ENCODE measurements around the gene PLPP7.
"Not testable (repeated sequence)": the region's sequence is repeated elsewhere in the genome, so short reads cannot be mapped to it uniquely, and the experiment has no call there.

PLPP7 gene

DNA sequence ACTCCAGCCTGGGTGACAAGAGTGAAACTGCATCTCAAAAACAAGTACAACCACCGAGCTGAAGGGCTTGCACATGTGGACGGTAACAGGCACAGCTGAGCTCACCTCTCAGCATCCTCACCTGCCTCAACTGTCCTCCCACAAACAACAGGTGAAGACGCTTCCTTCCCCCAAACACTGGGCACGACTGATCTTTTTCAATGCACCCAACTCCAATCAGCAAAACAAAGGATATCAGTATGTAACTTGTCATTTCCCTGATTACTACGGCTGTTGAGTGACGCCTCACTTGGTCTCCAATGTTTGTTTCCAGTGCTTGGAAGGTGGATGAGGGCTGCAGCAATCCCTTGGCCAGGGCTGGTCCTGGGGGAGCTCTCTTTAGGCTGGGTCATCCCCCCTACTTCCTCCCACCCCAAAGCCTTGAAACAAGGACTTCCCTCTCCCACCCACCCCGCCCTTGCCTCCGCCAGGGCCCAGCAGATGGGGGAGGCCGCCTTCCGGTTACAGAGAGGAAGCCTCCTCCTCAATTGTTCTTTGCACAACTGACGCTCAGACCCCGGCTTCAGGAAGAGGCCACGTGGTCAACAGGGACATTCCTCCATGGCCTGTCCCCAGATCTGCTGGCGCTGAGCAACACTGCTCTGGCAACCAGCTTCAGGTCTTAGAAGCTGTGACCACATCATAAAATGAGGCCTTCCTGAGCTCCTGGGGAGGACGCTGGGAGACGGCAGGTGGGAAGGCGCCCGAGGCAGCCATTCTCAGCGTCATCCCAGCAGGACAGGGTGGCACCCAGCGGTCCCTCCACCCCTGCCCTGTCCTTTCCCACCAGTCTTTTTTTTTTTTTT is 19.1 kb upstream of the PLPP7 start:
- peak; percentile 98 for DNase-seq

DNA sequence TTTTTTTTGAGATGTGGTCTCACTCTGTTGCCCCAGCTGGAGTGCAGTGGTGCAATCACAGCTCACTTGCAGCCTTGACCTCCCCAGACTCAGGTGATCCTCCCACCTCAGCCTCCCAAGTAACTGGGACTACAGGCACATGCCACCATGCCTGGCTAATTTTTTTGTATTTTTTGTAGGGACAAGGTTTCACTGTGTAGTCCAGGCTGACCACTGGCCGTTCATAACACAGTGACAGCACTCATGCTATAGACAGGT is 18.6 kb upstream of the PLPP7 start:
- not testable (repeated sequence) for DNase-seq

DNA sequence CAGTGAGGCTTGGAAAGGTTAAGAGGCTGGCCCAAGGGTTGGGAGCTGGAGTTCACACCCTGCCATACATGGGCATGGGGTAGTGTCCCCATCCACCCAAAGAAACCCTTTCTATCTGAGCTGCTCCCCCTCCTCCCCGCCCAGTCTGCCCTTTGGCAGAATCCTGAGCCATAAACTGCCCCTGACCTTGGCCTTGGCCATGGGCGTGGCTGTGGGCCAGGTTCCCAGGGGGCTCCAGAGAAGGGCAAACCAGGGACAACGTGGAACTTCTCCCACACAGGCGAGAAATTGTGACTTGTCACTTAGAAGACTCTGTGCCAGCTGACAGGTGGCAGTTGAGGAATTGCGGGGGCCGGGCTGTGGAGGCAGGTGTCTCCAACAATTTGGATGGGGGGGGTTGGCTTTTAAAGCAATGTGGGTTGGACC is 18.0 kb upstream of the PLPP7 start:
- no peak for DNase-seq

DNA sequence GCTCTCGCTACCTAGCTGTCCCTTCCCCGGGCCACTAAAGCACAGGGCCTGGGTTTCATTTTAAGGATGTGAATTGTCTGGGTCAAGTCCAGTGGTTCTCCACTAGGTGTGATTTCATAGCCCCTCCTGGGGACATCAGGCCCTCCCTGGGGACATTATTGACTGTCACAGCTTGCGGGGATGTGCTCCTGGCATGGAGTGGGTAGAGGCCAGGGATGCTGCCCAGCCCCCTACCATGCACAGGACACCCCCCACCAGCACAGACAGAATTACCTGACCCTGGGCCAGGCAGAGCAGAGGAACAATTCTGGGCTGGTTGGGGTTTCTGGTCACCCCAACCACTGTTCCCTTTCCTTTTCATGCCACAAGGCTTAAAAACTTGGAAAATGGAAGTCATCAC is 17.3 kb upstream of the PLPP7 start:
- no peak for DNase-seq

DNA sequence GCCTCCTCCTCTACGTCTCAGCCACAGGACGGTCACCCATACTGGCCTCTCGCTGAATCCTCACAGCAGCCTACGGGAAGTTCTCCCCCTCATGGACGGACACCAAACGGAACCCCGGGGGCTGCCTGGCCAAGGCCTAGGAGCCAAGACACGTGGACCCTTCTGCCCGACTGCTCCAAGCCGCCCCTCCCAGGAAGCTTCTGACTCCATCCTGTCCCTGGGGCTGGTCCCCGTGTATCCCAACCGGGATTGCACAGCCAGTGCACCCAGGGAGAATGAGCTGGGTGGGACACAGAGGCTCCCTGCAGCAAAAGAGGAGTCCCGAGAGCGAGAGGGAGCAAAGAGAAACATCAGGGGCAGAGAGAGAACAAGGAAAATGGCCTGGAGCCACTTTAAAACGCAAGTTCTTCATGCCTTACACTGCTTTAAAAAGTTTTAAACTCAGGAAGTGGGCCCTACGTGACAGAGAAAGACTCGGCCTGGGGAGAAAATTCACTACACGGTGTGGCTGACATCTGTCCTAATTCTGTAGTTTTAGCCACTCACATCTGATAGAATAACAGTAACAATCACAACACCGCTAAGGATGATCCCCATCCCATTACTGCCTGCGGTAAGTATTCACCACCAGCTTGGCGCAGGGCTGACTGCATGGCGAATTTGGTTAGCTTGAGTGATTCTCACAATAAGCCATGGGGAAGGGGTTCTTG is 16.2 kb upstream of the PLPP7 start:
- DNase-seq: peak; percentile 22 to 46

DNA sequence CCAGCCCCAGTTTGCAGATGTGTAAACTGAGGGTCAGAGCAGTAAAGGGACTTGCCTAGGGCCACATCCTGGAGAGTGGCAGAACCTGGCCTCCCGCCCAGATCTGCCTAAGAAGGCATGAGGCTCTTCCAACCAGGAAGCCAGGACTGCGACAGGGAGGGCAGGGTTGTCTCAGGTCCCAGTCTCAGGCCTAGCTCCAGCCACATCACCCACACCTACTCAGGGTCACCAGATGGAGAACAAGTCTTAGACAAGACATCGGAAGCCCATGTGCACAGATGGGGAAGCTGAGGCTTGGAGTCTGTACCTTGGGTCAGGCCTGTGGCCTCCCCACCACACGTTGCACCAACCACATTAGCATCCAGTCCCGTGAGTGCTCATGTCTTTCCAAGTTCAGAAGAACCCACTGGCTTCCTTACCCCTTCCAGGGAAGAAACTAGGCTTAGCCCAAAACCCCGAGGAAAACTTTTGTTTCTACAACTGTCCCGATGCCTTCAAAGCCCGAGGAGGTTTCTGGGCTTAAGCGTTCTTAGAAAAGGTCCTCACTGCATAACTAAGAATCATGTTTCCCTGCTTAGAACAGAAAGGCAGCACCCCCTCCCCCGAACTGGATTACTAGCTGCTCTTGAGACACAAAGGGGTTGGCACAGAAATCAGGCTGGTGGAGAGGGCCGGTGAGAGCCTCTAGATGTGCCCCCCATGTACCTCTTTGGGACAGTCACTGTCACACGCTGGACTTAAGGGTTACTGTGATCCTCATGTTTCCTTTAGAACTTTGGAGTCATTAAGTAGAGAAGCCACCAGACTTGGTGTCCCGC is 15.5 kb upstream of the PLPP7 start:
- peak; percentile 64 to 78 for DNase-seq

DNA sequence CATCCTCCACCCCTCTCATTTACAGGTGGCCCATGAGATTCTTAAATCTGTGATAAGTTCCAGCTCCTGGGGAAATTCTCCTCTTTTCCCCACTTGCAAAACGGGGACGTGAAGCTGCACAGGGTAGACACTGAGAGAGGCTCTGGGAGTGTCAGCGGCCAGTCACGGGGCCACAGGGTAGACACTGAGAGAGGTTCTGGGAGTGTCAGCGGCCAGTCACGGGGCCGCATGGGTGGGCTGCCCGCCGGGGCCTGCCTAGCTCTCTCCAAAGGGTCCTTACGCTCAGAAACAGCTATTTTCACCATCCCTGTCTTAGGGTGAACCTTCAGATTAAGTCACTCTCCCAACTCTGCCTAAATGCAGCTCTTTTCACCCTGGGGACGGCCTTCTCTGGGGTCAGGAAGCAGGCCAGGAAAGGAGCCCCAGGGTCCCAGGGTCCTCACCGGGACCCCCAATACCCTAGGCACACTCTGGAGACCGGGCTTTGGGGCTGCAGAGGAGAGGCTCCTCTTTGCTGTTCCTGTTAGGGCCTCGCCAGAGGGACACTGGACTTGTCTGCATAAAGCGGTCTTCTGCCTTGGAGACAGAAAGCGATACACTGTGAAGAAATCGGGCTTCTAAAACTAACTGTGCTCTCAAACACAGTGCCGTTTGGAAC is 14.7 kb upstream of the PLPP7 start:
- peak; percentile 35 to 52 for DNase-seq

DNA sequence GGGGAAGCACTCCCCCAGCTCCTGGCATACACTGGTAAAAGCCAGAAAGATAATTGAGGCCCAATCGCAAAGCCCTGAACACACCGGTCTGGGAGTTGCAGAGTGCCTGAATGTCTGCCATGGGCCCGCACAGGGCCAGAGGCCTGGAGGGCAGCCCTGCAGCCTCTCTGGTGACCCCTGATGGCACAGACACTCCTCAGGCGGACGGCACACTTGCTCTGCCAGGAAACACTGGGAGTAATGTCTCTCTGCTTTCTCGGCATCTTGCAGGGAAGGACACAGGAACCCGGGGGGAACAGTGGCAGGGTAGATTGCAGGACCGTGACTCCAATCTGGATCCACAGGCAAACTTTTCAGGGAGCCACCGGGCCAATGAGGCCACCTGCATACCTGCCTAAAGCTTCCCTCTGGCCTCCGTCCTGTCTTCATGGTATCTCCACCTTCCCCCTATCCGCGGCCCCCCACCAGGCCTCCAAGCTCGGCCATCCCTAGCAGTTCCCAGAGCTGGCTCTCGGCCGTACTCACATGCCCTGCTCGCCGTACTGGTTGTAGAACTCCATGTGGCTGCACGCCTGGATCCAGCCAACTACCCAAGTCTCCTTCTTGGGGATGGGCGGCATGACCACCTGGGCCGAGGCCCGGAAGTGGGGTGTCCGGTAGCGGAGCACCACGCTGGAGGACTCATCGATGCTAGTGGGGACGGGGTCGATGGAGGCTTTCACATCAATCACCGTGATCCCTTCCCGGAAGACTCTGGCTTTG is 14.0 kb upstream of the PLPP7 start:
- DNase-seq: peak; percentile 33 to 54

DNA sequence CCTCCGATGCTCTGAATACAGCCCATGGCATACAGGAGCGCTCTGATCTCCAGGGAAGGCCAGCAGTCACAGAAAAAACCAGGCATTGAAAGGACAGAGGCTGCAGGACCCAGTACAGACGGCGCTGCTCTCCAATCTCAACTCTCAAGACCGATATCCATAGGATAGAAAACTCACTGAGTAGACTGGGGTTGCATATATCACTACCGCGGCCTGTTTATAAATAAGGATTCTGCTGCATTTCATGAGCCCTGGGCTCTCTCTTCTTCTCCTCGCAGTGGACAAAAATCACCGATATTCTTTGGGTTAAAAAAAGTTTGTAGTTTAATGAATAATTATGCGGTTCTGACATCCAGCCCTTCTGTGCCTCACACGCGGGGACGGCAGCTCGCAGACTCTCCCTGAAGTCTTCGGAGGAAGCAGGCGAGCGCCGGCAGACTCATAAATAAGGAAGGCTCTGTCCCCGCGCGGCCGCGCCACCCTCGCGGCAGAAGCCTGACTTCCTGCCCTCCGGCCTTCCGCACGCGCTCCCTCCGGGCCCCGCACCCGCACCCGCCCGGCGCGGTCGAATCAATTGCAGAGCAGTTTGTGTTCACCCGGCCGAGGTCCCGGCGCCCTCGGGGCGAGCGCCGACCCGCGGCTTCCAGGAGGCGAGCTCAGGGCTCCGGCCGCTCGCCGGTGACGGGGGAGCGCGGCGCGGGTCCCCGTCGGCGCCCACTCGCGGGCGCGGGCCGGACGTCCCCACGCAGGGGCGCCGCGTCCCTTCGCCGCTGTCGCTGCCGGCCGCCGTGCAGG is 13.2 kb upstream of the PLPP7 start, which contains the start of gene FAM78A:
Gene FAM78A, minus strand, starts transcription at position 417 of the 795 bp plus-strand sequence. Its CDS starts 331 bp downstream, at position 86.
- DNase-seq: peak; percentile 32 to 43

DNA sequence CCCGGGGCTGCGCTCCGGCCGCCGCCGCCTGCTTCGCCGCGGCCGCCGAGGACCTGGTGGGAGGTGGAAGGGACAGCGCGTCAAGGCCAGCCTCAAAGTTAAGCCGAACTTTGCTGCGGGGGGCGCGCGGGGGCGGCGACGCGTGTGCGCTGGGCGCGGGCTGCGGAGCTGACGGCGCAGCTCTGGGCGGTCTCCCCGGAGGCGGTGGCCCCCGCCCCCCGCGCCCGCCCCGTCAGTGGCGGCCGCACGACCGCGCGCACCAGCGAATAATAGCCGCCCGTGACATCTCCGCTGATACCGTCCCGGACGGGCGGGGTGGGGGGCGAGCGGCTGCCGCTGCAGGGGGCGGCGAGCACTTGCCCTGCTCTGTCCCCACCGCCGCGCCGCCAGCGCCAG is 12.6 kb upstream of the PLPP7 start:
- no peak for DNase-seq

DNA sequence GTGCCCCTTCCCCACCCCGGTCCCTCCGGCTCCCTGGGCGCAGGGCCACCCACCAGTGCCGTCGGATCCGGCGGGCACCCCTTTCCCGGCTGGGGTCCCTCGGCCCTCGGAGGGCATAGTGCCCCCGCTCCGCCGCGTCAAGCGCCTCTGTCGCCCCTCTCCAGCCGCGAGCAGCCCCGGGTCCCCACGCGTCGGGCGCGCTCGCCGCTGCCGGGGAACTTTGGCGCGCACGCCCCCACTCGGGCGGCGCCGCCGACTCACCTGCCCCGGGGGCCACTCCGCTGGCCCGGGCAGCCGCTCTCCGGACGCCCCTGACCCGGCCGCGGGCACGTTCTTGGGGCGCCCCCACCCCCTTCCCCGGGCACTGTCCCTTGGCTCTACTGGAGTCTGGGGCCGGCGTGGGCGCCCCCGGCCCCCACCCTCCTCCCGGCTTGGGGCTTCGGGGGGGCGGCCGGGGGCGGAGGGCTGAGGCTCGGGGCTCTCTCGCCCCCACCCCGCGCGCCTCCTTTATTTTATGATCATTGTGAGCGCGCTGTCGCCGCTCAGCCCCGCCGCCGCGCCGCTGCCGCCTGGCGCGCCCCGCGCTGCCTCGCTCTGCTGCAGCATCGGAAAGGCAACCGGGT is 12.1 kb upstream of the PLPP7 start:
- DNase-seq: peak in 1 of 2 experiments; percentile 26

DNA sequence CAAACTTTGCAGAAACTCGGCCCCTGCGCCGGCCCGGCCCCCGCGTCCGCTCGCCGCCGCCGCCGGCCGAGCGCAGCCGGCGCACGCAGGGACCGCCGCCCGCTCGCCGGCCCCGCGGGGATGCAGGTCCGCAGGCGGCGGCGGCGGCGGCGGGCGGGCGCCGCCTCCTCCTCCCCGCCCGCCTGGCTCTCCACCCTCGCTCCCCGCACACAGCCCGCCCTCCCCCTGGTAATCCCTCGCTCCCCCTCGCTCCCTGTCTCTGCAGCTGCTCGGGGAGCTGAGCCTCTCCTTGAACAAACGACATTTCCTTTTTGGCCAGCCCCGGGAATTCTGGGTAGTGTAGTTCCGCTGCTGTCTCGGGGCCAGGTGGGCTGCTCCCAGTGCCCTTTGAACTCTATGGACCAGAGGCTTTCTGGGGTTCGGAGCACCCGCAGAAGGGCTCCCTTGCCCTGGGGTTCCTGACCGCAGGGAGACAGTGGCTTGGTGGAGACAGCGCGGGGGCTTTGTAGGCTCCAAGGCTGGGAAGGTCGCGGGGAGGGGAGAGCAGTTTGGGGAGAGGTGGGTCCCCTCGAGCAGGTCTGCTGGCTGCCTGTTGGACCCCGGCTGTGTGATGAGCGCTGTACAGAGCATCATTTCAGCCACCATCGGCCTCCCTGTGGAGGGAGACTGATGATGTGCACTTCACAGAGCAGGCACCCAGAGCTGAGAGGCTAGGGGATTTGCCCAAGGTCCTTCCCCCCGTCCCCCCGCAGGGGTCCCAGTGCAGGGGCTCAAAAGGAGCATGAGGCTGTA is 11.4 kb upstream of the PLPP7 start:
- peak; percentile 84 to 94 for DNase-seq

DNA sequence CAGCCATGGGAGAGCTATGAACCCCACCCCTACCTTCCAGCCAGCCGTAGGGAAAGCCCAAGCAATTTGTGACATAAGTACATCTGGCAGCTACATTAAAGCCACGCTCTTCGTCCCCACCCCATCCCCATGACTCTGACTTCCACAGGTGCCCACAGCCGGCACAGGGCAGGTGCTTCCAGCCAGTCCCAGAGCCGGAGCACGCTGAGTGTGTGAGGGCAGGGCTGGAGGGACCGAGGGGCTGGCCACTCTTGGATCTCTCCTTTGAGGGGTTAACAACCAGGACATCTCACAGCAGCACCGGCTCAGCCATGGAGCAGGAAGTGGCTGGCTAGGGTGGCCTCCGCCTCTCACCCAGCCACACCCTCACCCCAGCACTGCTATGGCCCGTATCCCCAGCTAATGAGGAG is 10.8 kb upstream of the PLPP7 start:
- no peak for DNase-seq

DNA sequence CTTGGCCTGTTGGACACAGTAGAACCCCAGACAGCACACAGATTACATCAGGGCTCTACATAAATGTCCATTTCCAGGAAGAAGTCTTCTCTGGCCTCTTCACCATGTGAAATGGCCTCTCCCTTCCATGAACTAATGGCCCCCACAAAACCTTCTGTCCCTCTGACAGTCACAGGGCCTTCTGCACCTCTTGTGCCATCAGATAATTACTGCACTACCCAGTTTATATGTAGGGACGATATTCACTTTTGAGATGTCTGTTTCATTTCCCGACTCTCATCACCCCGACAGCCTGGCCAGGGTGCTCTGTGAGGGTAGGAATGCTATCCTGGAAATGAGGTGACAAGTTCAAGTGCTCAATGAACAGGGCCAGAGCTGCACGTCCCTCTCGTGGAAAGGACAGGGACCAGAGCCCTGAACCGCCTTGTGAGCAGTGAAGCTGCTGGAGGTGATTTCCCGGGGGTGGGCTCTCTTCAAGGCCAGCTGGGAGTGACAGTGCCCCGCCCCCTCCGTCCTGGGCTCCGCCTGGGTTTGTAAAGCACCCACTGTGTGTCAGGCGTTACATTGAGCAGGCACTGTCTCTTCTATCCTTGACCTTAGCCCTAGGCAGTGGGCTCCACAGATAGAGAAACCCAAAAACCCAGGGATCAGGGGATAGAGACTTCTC is 10.2 kb upstream of the PLPP7 start:
- DNase-seq: no peak

DNA sequence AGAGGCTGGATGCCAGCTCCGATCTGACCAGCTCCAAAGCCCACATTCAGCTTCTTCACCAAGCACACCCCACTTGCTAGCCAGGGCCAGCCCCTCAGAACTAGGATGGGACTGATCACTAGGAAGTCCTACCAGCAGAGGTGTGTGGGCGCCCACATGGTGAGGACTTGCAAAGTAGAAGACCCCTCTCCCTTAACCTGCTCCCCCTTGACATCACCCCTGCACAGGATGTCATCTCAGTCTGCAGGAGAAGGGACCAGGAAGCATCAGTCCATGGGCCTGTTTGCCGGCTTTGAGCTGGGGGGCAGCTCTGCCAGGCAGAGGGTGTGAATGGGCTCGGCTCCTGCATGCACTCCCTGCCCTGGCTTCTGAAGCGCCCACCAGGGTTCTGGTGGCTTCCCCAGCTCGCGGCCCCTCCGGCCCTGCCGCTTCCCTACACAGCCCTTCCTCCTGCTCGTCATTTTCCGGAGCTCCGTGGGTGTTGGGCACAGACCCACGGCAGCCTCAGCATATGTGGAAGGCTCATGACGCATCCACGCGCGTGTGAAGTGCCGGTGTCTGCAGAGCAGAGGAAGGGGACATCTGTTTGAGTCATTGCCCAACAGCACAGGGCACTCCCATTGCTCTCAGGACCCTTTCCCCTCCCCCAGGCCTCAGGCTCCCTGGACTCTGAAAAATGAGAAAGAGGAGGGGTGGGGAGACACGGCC is 9.5 kb upstream of the PLPP7 start:
- DNase-seq: no peak

DNA sequence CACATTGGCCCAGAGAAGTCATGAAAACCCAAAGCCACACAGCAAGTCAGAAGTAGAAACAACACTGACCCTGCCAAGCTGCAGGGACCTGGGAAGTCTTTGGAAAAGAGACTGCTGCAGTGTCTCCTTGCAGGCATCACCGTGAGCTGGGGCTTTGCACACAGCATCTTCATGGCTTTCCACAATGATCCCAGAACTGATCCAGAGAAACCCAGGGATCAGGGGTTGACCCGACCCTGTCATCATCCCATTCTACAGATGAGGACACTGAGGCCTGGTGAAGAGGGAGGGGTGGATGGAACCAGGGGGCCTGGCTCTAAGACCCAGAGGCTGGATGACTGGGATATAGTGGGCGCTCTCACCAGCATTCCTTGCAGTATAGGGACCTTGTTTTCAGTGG is 8.9 kb upstream of the PLPP7 start:
- no peak for DNase-seq

DNA sequence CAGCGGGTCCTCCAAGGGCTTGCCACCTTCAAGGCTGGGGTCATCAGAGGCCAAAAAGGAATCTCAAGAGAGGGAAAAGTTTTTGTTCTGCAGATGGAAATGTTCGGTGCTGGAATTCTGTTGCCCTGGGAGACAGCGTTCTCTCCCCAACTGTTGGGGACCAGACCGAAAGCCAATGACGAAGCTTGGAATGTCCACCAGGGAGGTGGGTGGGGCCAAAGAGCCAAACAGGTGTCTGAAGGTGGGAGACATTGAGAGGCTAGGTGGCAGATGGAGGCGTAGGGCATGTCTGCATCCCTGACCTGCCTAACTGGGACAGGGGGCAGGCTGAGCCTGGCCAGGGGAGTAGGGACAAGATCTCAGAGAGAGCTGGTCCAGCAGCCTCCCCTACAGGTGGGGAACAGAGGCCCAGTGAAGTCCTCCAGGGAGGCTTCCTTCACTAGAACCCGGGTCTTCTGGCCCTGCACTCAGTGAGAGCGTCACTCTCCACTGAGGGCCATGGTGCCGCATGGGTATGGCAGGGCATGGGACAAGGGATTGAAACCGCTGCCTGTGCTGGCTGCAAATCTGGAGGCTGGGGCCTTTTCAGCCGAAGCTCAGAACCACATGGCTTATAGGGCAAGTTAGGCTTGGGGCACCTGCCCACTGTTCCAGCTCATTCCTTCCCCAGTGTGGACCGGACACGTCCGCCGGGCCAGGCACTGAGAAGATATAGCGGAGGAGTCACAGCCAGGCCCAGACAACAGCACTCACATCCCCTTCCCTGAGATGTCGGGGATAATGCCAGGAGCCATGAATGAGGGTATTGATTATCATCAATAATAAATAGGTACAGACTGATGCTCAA is 8.2 kb upstream of the PLPP7 start:
- no peak for DNase-seq

DNA sequence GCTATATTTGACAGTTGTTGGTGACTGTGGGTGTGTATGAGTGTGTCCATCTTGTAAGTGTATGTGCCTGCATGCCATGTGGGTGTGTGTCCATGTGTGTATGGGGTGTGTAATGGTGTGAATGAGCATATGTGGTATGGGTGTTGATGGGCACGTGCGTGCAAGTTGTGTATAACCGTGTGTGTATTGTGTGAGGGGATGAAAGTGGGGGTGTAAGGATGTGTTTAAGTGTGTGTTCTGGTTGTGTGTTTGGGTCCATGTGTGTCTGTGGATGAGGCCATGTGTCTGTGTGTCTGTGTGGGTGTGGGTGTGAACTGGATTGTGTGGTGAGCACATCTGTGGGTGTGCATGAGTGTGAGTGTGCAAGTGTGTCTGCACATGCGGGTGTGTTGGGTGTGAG is 7.3 kb upstream of the PLPP7 start:
- no peak for DNase-seq
